Pancreas (tissue), 10 donors: ENCODE measurements around the gene TEAD2. TPM values are rescaled to one million over a fixed set of nuclear protein-coding genes. Genes with fewer than 3 reads are reported as not detected.

Source experiments
- ATAC-seq, 4 donors: fragments of 200-7000 bp; cut with Tn5 transposase; one replicate each; pipeline versions ENCODE4 v1.8.0 to v1.9.1; 2020; ENCODE audit warnings: mild to moderate bottlenecking in 4 of 4, moderate library complexity in 4 of 4
- DNase-seq, 6 donors: peaks; one replicate each; pipeline ENCODE4 v3.0.0-alpha.2; 2020
- FAIRE-seq: peaks from 2 replicates; lab custom pipeline; 2012; peaks lifted over from hg19 to GRCh38; lab: Jason Lieb, UNC
- H3K27ac ChIP-seq, 4 donors: fragments of 200-600 bp; sonication (generic); 1 replicate in 3 of 4; 2 replicates in 1 of 4; pipeline versions ENCODE4 v1.5.0 to v1.8.0; 2020
- H3K27me3 ChIP-seq, 4 donors: fragments of 200-600 bp; one replicate each; pipeline ENCODE4 v1.8.0; 2021
- H3K36me3 ChIP-seq, 3 donors: fragments of 200-600 bp; sonication (generic) in 1 of 3; one replicate each; pipeline versions ENCODE4 v1.5.0 to v1.8.0; 2020 to 2021
- H3K4me1 ChIP-seq, 3 donors: fragments of 200-600 bp; one replicate each; pipeline ENCODE4 v1.8.0; 2021
- H3K4me3 ChIP-seq, 4 donors: fragments of 200-600 bp; sonication (generic) in 2 of 4; one replicate each; pipeline versions ENCODE4 v1.5.0 to v1.8.0; 2020 to 2021
- H3K9me3 ChIP-seq, 4 donors: fragments of 200-600 bp; one replicate each; pipeline ENCODE4 v1.8.0; 2021
- WGBS, 2 donors: extraction: QIAGEN DNeasy Blood & Tissue Kit; methylation state at CpG; one replicate each; pipeline ENCODE4 v1.1.7; 2013; 5-methylcytosine and 5-hydroxymethylcytosine counted together
- intact Hi-C, 3 donors: fragments of 100-400 bp; cut with DNase I; formaldehyde crosslinking; loops; one replicate each; pipeline versions ENCODE4 v1.11.1 to v1.14.2; 2022
- polyA plus RNA-seq, 2 donors: library from polyadenylated mRNA; stranded (reverse); fragments of 200-250 nt; gene quantifications; one replicate each; pipeline ENCODE4 v1.2.3, GENCODE V29; 2013
- total RNA-seq, 6 donors: library from RNA; stranded (reverse); fragmentation: NEBNext Ultra II Directional in 4 of 6; extraction: Animal tissue kit (Norgen Biotek cat#: 25700) in 4 of 6; gene quantifications; one replicate each; pipeline versions ENCODE4 v1.2.1 to v1.2.4, GENCODE V29; 2021 to 2023
- TF ChIP-seq, protein P1 (sequence below), 4 donors: fragments of 200-600 bp; sonication (generic) in 3 of 4; IDR thresholded peaks; one replicate each; pipeline versions ENCODE4 v1.5.0 to v1.8.0; 2021; ENCODE audit warnings: antibody characterized with exemption in 4 of 4
- donor health status: healthy with polysubstance abuse.
- donor health status: DM: no; HTN: no; CAD: no; lungs with moderate emphysema.
- donor health status: DM: no; HTN: no; CAD: no.
- donor health status: control.
- donor health status: control.
- donor health status: Bipolar disorder and iron deficiency.
- donor health status: DM: yes; HTN: yes; CAD: no.
- donor health status: DM: no; HTN: no; CAD: no.
- donor health status: DM: no; HTN: no; CAD: no.
- donor health status: DM: yes; HTN: yes; CAD: no.

TEAD2 gene
- total and polyA plus RNA-seq, 8 donors = 10.5 to 30.6 (median 14.7) TPM

DNA sequence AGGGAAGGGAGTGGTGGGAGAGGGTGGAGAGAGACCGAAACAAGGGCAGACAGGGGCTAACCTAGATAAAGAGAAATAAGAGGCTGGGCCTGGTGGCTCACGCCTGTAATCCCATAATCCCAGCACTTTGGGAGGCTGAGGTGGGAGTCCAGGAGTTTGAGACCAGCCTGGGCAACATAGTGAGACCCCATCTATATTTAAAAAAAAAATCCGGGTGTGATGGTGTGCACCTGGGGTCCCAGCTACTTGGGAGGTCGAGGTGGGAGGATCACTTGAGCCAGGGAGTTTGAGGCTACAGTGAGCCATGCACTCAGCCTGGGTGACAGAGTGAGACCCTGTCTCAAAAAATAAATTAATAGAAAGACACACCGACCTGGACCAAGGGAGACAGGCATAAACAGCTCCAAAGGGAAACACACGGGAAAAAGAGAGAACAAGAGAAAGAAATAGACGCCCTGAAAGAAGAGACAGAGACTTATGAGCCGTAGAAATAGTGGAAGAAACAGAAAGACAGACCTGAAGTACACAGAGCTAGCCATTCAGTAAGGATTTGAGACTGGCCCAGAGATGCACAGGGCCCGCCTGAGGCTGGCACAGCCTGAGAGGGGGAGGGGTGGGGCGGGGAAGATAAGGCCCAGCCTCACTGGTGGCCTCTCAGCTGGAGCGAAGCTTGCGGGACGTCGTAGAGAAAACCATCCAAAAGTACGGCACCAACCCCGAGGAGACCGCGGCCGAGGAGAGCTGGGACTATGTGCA, 24.8 kb downstream of the TEAD2 start:
- peaks cover 0 to 6% (median 0%) of the 10 kb centered on the region in 3 donors for H3K4me1 ChIP-seq
- H3K36me3 ChIP-seq = peaks cover 0 to 6% (median 0%) of the 10 kb centered on the region in 3 donors
- H3K4me3 ChIP-seq = no peak overlapping the region
- no peaks in the 10 kb centered on the region for H3K27me3 ChIP-seq
- WGBS, 2 donors = 83 to 87% methylated on average over 19 of the region's 19 CpGs
- TF ChIP-seq, protein P1, sequence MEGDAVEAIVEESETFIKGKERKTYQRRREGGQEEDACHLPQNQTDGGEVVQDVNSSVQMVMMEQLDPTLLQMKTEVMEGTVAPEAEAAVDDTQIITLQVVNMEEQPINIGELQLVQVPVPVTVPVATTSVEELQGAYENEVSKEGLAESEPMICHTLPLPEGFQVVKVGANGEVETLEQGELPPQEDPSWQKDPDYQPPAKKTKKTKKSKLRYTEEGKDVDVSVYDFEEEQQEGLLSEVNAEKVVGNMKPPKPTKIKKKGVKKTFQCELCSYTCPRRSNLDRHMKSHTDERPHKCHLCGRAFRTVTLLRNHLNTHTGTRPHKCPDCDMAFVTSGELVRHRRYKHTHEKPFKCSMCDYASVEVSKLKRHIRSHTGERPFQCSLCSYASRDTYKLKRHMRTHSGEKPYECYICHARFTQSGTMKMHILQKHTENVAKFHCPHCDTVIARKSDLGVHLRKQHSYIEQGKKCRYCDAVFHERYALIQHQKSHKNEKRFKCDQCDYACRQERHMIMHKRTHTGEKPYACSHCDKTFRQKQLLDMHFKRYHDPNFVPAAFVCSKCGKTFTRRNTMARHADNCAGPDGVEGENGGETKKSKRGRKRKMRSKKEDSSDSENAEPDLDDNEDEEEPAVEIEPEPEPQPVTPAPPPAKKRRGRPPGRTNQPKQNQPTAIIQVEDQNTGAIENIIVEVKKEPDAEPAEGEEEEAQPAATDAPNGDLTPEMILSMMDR (IDR thresholded peaks at IDR 0.05) = no peak
- intact Hi-C loops = no loop called here
- H3K27ac ChIP-seq = no peak overlapping the region
- FAIRE-seq (no peak), DNase-seq (no peak), ATAC-seq (no peak)
- H3K9me3 ChIP-seq = no peaks in the 10 kb centered on the region

DNA sequence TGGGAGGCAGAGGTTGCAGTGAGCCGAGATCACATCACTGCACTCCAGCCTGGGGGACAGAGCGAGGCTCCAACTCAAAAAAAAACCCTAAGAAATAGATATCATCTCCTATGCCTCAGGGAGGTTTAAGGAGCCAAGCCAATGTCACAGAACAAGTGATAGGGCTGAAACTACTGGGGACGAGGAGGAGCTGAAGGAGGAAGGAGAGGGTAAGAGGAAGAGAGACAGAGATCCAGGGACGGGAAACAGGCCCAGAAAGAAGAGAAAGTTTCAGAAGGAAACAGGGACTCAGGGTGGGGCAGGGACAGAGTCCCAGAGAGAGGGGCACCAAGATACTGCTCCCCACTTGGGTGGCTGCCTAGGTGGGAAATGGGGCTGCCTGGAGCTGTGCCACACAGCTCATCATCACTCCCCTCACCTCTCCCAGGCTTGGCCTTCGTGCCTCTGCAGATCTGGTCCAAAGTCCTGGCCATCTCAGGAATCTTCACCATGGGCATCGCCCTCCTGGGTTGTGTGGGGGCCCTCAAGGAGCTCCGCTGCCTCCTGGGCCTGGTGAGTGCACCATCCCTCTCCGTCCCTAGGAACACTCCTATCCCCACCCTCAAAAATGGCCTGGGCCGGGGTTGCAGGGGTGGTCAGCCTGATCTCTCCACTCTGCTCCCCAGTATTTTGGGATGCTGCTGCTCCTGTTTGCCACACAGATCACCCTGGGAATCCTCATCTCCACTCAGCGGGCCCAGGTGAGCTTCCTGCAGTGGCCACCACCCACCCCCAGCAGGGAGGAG, 25.5 kb downstream of the TEAD2 start:
- peaks cover 0 to 6% (median 0%) of the 10 kb centered on the region in 3 donors for H3K4me1 ChIP-seq
- no peak overlapping the region for H3K4me3 ChIP-seq
- TF ChIP-seq, protein P1 (IDR thresholded peaks at IDR 0.05) = no peak
- FAIRE-seq (no peak), DNase-seq (peak in 2 of 6 donors; percentile 19 to 51), ATAC-seq (no peak)
- no peaks in the 10 kb centered on the region for H3K9me3 ChIP-seq
- peaks cover 0 to 2% (median 0%) of the 10 kb centered on the region in 3 donors for H3K36me3 ChIP-seq
- WGBS, 2 donors = 92% methylated on average over 10 of the region's 10 CpGs
- no peaks in the 10 kb centered on the region for H3K27me3 ChIP-seq
- intact Hi-C loops = no loop called here
- H3K27ac ChIP-seq = no peak overlapping the region

DNA sequence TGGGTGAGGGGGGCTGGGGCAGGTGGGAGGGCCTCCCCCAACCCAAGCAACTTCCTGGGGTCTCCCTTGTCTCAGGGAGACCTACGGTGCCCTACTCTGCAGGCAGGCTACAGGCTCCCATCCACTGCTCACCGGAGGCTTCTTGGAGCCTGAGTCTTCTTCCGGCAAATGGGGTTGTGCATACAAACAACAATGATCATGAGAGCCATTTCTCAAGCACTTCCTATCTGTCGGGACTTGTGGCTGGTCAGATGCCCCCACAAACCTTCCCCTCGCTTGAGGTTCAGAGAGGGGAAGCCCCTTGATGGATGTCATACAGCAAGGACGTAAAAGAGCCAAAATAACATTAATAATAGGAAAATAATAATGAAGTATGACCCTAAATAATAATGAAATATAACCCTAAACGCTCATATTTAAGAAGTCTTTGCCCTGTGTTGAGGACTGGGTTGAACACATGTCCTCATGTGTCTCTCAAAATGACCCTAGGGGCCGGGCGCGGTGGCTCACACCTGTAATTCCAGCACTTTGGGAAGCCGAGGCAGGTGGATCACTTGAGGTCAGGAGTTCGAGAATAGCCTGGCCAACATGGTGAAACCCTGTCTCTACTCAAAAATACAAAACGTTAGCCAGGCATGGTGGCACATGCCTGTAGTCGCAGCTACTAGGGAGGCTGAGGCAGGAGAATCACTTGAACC, 26.3 kb downstream of the TEAD2 start:
- Histone ChIP-seq H3K36me3 (peaks cover 0 to 3% (median 0%) of the 10 kb centered on the region in 3 donors), H3K4me1 (peaks cover 0 to 6% (median 0%) of the 10 kb centered on the region in 3 donors), H3K4me3 (peak overlapping the region in 1 of 4 donors; percentile 30), H3K27me3 (no peaks in the 10 kb centered on the region), H3K9me3 (no peaks in the 10 kb centered on the region), H3K27ac (peak overlapping the region in 1 of 4 donors; percentile 22)
- intact Hi-C loops = no loop called here
- FAIRE-seq (no peak), DNase-seq (no peak), ATAC-seq (no peak)
- WGBS, 2 donors = 85 to 89% methylated on average over 14 of the region's 14 CpGs
- TF ChIP-seq, protein P1 (IDR thresholded peaks at IDR 0.05) = no peak

DNA sequence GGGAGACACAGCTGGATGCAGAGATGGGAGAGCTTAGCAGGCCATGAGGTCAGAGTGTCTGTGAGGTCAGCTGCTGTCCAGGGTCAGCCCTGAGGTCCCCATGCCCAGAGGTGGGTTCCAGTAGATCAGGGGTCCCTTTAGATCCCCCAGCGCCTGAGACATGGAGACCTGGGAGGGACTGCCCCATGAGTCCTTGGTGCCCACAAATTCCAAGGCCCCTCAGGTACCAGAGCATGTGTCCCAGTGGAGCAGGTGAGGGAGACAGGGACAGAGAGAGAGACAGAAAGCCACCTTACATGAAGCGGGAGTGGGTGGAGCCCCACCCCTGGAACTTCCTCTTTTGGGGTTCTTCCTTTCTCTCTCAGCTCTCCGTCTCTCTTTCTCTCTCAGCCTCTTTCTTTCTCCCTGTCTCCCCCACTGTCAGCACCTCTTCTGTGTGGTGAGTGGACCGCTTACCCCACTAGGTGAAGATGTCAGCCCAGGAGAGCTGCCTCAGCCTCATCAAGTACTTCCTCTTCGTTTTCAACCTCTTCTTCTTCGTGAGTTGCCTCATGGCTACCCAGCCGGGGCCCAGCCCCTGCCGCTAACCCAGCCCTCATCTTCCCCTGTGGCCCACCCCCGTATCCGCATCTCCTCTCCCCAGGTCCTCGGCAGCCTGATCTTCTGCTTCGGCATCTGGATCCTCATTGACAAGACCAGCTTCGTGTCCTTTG, 27.0 kb downstream of the TEAD2 start, which contains the start of gene CD37:
Gene CD37 (plus strand): TSS at position 336 of the 713 bp plus-strand sequence. CDS start 135 bp downstream, at position 471.
- H3K27me3 ChIP-seq = no peaks in the 10 kb centered on the region
- no peaks in the 10 kb centered on the region for H3K9me3 ChIP-seq
- WGBS, 2 donors = 79 to 85% methylated on average over 12 to 13 of the region's 13 CpGs
- TF ChIP-seq, protein P1 (IDR thresholded peaks at IDR 0.05) = no peak
- intact Hi-C loops = no loop called here
- FAIRE-seq (no peak), DNase-seq (peak in 1 of 6 donors; percentile 14), ATAC-seq (no peak)
- H3K36me3 ChIP-seq = peaks cover 0 to 7% (median 0%) of the 10 kb centered on the region in 3 donors
- H3K4me3 ChIP-seq = peak within 1 kb of the TSS in 1 of 4 donors; percentile 30
- H3K4me1 ChIP-seq = no peaks in the 10 kb centered on the region
- H3K27ac ChIP-seq = peak within 1 kb of the TSS in 1 of 4 donors; percentile 22
